Measurements from ENCODE around the gene HSPBP1.

Gene HSPBP1

GRCh38 chr19:55247621-55248099 is 32.2 kb downstream of the HSPBP1 start:
- no peak for TF ChIP-seq ZFX (IDR thresholded peaks at IDR 0.05; ENCODE audit: borderline replicate concordance)
- H3K27ac ChIP-seq, result no peak overlapping the region

- no peak overlapping the region for H3K27ac ChIP-seq
- TF ChIP-seq, protein P1, sequence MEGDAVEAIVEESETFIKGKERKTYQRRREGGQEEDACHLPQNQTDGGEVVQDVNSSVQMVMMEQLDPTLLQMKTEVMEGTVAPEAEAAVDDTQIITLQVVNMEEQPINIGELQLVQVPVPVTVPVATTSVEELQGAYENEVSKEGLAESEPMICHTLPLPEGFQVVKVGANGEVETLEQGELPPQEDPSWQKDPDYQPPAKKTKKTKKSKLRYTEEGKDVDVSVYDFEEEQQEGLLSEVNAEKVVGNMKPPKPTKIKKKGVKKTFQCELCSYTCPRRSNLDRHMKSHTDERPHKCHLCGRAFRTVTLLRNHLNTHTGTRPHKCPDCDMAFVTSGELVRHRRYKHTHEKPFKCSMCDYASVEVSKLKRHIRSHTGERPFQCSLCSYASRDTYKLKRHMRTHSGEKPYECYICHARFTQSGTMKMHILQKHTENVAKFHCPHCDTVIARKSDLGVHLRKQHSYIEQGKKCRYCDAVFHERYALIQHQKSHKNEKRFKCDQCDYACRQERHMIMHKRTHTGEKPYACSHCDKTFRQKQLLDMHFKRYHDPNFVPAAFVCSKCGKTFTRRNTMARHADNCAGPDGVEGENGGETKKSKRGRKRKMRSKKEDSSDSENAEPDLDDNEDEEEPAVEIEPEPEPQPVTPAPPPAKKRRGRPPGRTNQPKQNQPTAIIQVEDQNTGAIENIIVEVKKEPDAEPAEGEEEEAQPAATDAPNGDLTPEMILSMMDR (IDR thresholded peaks at IDR 0.05), result no peak
- TF ChIP-seq ZFX (IDR thresholded peaks at IDR 0.05; ENCODE audit: borderline replicate concordance), result no peak
Measured at GRCh38 chr19:55246462-55247451, 33.2 kb downstream of the HSPBP1 start.

DNA sequence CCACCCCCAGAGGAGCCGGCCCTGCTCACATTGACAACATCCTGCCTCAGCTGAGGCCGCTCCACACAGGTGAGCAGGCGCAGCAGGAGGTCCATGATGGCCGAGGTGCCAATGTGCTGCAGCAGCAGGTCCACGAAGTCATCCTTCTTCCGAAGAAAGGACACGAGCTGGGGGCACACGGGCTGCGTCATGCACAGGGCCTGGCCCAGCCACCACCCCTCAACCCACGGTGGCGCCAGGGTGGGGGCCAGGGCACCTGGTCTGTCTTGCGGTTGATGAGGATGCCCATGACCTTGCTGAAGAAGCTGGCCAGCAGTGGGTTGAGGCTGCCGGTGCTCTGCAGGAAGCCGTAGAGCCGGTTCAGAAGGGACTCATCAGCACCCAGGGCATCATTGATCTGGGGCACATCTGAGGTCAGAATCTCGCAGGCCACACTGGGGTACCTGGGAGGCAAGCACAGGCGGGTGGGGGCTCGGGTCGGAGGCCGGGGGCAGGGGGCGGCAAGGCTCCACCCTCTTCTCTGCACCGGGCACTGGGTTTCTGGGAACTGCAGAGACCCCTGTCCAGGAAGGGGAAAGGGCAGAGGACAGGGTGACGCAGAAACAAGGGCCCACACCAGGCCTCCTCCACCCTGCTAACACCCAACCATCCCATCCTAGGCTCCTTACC is 34.5 kb downstream of the HSPBP1 start:
- TF ChIP-seq ZFX (IDR thresholded peaks at IDR 0.05; ENCODE audit: borderline replicate concordance), result no peak
- TF ChIP-seq, protein P1 (IDR thresholded peaks at IDR 0.05), result no peak
- no peak overlapping the region for H3K27ac ChIP-seq

DNA sequence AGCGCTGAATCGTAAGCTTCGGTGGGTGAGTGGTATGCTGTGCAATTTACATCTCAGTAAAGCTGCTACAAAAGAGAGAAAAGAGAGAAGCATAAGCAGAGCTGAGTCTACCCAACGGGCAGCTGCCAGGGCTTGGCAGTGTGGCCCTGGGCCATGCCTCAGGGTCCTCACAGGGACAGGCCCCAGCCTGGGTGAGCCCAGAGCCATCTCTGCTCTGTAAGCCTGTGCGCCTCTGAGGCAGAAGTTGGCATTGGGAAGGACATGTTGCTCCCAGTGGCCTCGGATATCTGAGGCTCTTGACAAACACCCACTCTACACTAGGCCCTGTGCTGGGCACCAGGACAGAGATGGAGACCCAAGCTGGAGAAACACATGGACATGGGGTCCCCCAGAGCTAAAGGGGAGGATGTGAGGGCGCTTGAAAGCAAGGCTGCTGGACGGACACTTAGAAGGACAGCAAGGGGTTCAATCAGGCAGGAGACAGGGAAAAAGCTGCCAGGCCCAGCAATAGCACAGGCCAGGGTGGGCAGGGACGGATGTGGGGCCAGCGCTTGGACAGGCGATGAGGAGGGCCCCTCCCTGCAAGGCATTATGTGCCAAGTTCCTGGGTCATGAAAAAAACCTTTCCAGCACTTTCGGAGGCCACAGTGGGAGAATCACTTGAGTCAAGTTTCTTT is 35.8 kb downstream of the HSPBP1 start:
- no peak overlapping the region for H3K27ac ChIP-seq
- TF ChIP-seq, protein P1 (IDR thresholded peaks at IDR 0.05), result no peak
- TF ChIP-seq ZFX (IDR thresholded peaks at IDR 0.05; ENCODE audit: borderline replicate concordance), result no peak

- H3K27ac ChIP-seq, result no peak overlapping the region
- TF ChIP-seq, protein P1 (IDR thresholded peaks at IDR 0.05), result no peak
- TF ChIP-seq ZFX (IDR thresholded peaks at IDR 0.05; ENCODE audit: borderline replicate concordance), result no peak
Measured at GRCh38 chr19:55242517-55242916, 37.4 kb downstream of the HSPBP1 start.

DNA sequence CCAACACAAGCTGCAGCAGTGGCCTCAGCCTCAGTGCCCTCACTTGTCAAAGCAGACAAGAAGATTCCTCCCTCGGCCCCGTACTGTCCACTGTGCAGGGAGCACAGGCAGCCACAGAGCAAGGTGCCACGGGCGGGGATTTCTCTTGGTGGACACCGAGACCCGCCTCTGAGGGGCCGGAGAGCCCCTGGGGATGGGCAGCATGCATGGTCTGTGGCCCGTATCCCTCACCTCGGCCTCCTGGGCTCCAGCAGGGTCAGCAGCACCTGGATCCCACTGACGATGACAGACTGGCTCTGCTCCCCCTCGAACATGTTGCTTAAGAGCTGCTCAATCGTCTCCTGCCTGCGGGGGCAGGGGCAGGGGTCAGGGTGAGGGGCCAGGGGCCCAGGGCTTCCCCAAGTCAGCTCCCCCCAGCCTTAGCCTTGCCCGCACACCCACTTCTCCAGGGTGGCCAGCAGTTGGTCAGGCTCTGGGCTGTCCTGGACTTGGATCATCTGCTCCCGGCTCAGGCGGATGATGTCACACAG is 37.9 kb downstream of the HSPBP1 start:
- TF ChIP-seq, protein P1 (IDR thresholded peaks at IDR 0.05), result no peak
- no peak for TF ChIP-seq ZFX (IDR thresholded peaks at IDR 0.05; ENCODE audit: borderline replicate concordance)
- H3K27ac ChIP-seq, result no peak overlapping the region

Measured in 22Rv1 (cell line).